Mucosa of rectum (tissue), 2 donors: ENCODE data around the gene ARHGDIA.
"Not testable (repeated sequence)": the region's sequence is repeated elsewhere in the genome, so short reads cannot be mapped to it uniquely, and the experiment has no call there.

Experiments used
- H3K27ac ChIP-seq, 2 donors: one replicate each; pipeline ENCODE4 v1.7.0; 2013; ENCODE audit warnings: inconsistent platforms in 2 of 2, low read depth in 2 of 2, low read length in 2 of 2
- H3K27me3 ChIP-seq, 2 donors: one replicate each; pipeline ENCODE4 v1.7.0; 2013; ENCODE audit warnings: low read length in 2 of 2; ENCODE audit not compliant: control insufficient read depth in 2 of 2, insufficient read depth in 2 of 2
- H3K36me3 ChIP-seq, 2 donors: one replicate each; pipeline ENCODE4 v1.7.0; 2013; ENCODE audit warnings: low read length in 2 of 2; ENCODE audit not compliant: control insufficient read depth in 2 of 2, insufficient read depth in 2 of 2
- H3K4me1 ChIP-seq, 2 donors: one replicate each; pipeline ENCODE4 v1.7.0; 2013; ENCODE audit warnings: low read length in 2 of 2, mild to moderate bottlenecking in 1 of 2; ENCODE audit not compliant: control insufficient read depth in 2 of 2, insufficient read depth in 2 of 2
- H3K4me3 ChIP-seq, 2 donors: one replicate each; pipeline ENCODE4 v1.7.0; 2013; ENCODE audit warnings: low read length in 2 of 2
- H3K9ac ChIP-seq, 2 donors: one replicate each; pipeline ENCODE4 v1.7.0; 2013; ENCODE audit warnings: low read length in 2 of 2, low read depth in 1 of 2, mild to moderate bottlenecking in 1 of 2
- H3K9me3 ChIP-seq, 2 donors: one replicate each; pipeline ENCODE4 v1.7.0; 2013; ENCODE audit warnings: low read length in 2 of 2; ENCODE audit not compliant: control insufficient read depth in 2 of 2
- donor health status: healthy.
- donor health status: Normal muscosa, but diverticular disease.

Gene ARHGDIA

GRCh38 chr17:81844327-81844851 lies 26.7 kb downstream of the ARHGDIA start:
- H3K4me3 ChIP-seq: no peak overlapping the region
- no peak overlapping the region for H3K9ac ChIP-seq
- no peaks in the 10 kb centered on the region for H3K9me3 ChIP-seq
- no peaks in the 10 kb centered on the region for H3K4me1 ChIP-seq
- H3K36me3 ChIP-seq: peaks cover 47 to 56% of the 10 kb centered on the region in 2 donors
- no peaks in the 10 kb centered on the region for H3K27me3 ChIP-seq
- no peak overlapping the region for H3K27ac ChIP-seq

GRCh38 chr17:81843713-81844326 lies 27.3 kb downstream of the ARHGDIA start:
- Histone ChIP-seq H3K4me3 (no peak overlapping the region), H3K27me3 (no peaks in the 10 kb centered on the region), H3K9ac (no peak overlapping the region), H3K9me3 (no peaks in the 10 kb centered on the region), H3K36me3 (peaks cover 47 to 56% of the 10 kb centered on the region in 2 donors), H3K4me1 (no peaks in the 10 kb centered on the region), H3K27ac (no peak overlapping the region)

GRCh38 chr17:81842725-81843504 lies 28.2 kb downstream of the ARHGDIA start:
- H3K27ac ChIP-seq: no peak overlapping the region
- H3K9me3 ChIP-seq: no peaks in the 10 kb centered on the region
- no peaks in the 10 kb centered on the region for H3K4me1 ChIP-seq
- H3K27me3 ChIP-seq: no peaks in the 10 kb centered on the region
- H3K36me3 ChIP-seq: peaks cover 47 to 54% of the 10 kb centered on the region in 2 donors
- H3K4me3 ChIP-seq: no peak overlapping the region
- H3K9ac ChIP-seq: no peak overlapping the region

GRCh38 chr17:81842378-81842724 lies 28.8 kb downstream of the ARHGDIA start:
- Histone ChIP-seq H3K9me3 (no peaks in the 10 kb centered on the region), H3K27me3 (no peaks in the 10 kb centered on the region), H3K4me3 (no peak overlapping the region), H3K36me3 (peaks cover 46 to 51% of the 10 kb centered on the region in 2 donors), H3K4me1 (no peaks in the 10 kb centered on the region), H3K9ac (no peak overlapping the region), H3K27ac (no peak overlapping the region)

GRCh38 chr17:81841866-81842265 lies 29.3 kb downstream of the ARHGDIA start:
- Histone ChIP-seq H3K4me3 (no peak overlapping the region), H3K9me3 (no peaks in the 10 kb centered on the region), H3K36me3 (peaks cover 41 to 46% of the 10 kb centered on the region in 2 donors), H3K9ac (no peak overlapping the region), H3K27ac (no peak overlapping the region), H3K4me1 (no peaks in the 10 kb centered on the region), H3K27me3 (no peaks in the 10 kb centered on the region)

- Histone ChIP-seq H3K4me1 (no peaks in the 10 kb centered on the region), H3K4me3 (no peak overlapping the region), H3K9ac (no peak overlapping the region), H3K27ac (no peak overlapping the region), H3K9me3 (no peaks in the 10 kb centered on the region), H3K36me3 (peaks cover 33 to 38% of the 10 kb centered on the region in 2 donors), H3K27me3 (no peaks in the 10 kb centered on the region)
These were observed 30.0 kb downstream of the ARHGDIA start for GRCh38 chr17:81840826-81841778.

- peaks cover 23 to 28% of the 10 kb centered on the region in 2 donors for H3K36me3 ChIP-seq
- not testable (repeated sequence) for H3K9ac ChIP-seq, H3K27me3 ChIP-seq, H3K4me1 ChIP-seq, H3K27ac ChIP-seq, H3K4me3 ChIP-seq, H3K9me3 ChIP-seq
These were observed 31.1 kb downstream of the ARHGDIA start for GRCh38 chr17:81840059-81840458.

GRCh38 chr17:81839301-81839700 lies 31.8 kb downstream of the ARHGDIA start:
- H3K9ac ChIP-seq: no peak overlapping the region
- H3K27ac ChIP-seq: no peak overlapping the region
- H3K4me3 ChIP-seq: no peak overlapping the region
- H3K36me3 ChIP-seq: peaks cover 15 to 20% of the 10 kb centered on the region in 2 donors
- no peaks in the 10 kb centered on the region for H3K27me3 ChIP-seq
- H3K4me1 ChIP-seq: no peaks in the 10 kb centered on the region
- no peaks in the 10 kb centered on the region for H3K9me3 ChIP-seq

GRCh38 chr17:81838753-81839255 lies 32.3 kb downstream of the ARHGDIA start:
- Histone ChIP-seq H3K27me3 (no peaks in the 10 kb centered on the region), H3K36me3 (peaks cover 11 to 16% of the 10 kb centered on the region in 2 donors), H3K9me3 (no peaks in the 10 kb centered on the region), H3K4me3 (no peak overlapping the region), H3K4me1 (peaks cover under 1% of the 10 kb centered on the region in 2 donors), H3K9ac (no peak overlapping the region), H3K27ac (no peak overlapping the region)
